ENCODE data around the gene TPMT. TPM values are rescaled to one million over a fixed set of nuclear protein-coding genes. Genes with fewer than 3 reads are reported as not detected.
A peak's percentile ranks its signal among the peaks of the same experiment; 100 is the strongest.

The TPMT gene
- total and polyA plus RNA-seq, 2 of the 13 experiments (the other 11 are each of a cell fraction or from before 2014, with no cell fraction given), result 11.1 to 22.8 TPM

DNA sequence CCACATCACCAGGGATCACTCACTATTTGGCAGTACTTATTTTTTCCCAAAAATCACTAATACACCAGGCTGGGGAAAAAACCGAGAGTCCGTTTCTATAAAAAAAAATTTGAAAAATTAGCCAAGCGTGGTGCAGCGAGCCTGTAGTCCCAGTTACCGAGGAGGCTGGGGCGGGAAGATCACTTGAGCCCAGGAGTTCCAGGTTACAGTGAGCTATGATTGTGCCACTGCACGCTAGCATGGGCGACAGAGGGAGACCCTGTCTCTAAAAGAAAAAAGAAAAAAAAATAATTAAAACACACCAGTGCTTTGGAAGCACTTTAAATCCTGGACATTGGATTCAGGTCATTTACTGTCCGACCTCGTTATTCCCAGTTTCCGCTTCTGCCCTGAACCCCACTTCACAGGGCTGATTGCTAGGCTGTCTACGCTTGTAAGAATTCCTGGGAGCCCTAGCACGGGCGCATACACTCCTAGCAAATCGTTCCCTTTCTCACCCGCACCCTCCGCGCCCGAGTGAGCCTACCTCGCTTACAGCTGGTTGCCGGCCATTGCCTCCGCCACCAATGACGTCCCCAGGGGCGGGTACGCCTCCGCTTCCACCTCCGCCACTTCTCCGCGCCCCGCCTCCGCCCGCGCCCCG is at the start of gene TPMT (continued):
- TF ChIP-seq ZNF704 (CRISPR knock-in tag; IDR thresholded peaks at IDR 0.05; ENCODE audit: borderline replicate concordance), result no peak
- peak; percentile 49; the same call in 1 of the 2 replicates for TF ChIP-seq ERF (CRISPR knock-in tag; IDR thresholded peaks at IDR 0.05)

GRCh38 chr6:18203786-18204185 is 48.9 kb upstream of the TPMT start:
- H3K27ac ChIP-seq (ENCODE audit: extremely low read length, insufficient read depth, low read length), result no peak overlapping the region
- DNase-seq (ENCODE audit: low spot score) (no peak), ATAC-seq (no peak), FAIRE-seq (no peak)
- peaks cover 4 to 5% of the 10 kb centered on the region in 2 experiments; a peak in 4 of 5 replicates for H3K36me3 ChIP-seq (replicated peaks in 1 of 2; ENCODE audit: control insufficient read depth in 1 of 2, insufficient read depth in 2 of 2, low read length in 2 of 2)
- no peak overlapping the region for H3K4me2 ChIP-seq (ENCODE audit: low read depth, low read length)
- intact Hi-C loops (cut with micrococcal nuclease; ENCODE audit: unreplicated experiment), result no loop called here
- H2AFZ ChIP-seq (ENCODE audit: low read length), result no peak overlapping the region
- H3K4me3 ChIP-seq (replicated peaks in 1 of 3; ENCODE audit: insufficient read depth in 1 of 3, low read depth in 2 of 3, low read length in 3 of 3), result no peak overlapping the region
- ChIA-PET CTCF (ENCODE audit: low intra/inter-chr PET ratio, low total read pairs) (no interaction called here), POLR2A (no interaction called here)
- H3K9ac ChIP-seq (ENCODE audit: insufficient read depth, low read depth, low read length), result no peak overlapping the region
- no peaks in the 10 kb centered on the region for H3K27me3 ChIP-seq (ENCODE audit: control insufficient read depth in 1 of 2, insufficient read depth in 2 of 2, low read length in 2 of 2)
- in situ Hi-C loops (cut with HindIII; ENCODE audit: extremely low pct_ligation_motif_present, low pct_unique_long_range_greater_than_20kb), result no loop called here
- no peaks in the 10 kb centered on the region for H4K20me1 ChIP-seq (ENCODE audit: insufficient read depth, low read length)
- no peaks in the 10 kb centered on the region for H3K9me3 ChIP-seq (ENCODE audit: low read length)
- no TSS peak for BruUV-seq (replicated peaks)
- 98% methylated on average over 6 of the region's 6 CpGs for WGBS (ENCODE audit: low lambda C conversion rate)
- H3K4me1 ChIP-seq (ENCODE audit: insufficient read depth, low read length), result no peaks in the 10 kb centered on the region
- no peaks in the 10 kb centered on the region for H3K79me2 ChIP-seq (ENCODE audit: insufficient read depth, low read length)
- TF ChIP-seq, protein P1, sequence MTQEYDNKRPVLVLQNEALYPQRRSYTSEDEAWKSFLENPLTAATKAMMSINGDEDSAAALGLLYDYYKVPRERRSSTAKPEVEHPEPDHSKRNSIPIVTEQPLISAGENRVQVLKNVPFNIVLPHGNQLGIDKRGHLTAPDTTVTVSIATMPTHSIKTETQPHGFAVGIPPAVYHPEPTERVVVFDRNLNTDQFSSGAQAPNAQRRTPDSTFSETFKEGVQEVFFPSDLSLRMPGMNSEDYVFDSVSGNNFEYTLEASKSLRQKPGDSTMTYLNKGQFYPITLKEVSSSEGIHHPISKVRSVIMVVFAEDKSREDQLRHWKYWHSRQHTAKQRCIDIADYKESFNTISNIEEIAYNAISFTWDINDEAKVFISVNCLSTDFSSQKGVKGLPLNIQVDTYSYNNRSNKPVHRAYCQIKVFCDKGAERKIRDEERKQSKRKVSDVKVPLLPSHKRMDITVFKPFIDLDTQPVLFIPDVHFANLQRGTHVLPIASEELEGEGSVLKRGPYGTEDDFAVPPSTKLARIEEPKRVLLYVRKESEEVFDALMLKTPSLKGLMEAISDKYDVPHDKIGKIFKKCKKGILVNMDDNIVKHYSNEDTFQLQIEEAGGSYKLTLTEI (CRISPR knock-in tag; conservative IDR thresholded peaks at IDR 0.05), result no peak
- TF ChIP-seq, protein P2, sequence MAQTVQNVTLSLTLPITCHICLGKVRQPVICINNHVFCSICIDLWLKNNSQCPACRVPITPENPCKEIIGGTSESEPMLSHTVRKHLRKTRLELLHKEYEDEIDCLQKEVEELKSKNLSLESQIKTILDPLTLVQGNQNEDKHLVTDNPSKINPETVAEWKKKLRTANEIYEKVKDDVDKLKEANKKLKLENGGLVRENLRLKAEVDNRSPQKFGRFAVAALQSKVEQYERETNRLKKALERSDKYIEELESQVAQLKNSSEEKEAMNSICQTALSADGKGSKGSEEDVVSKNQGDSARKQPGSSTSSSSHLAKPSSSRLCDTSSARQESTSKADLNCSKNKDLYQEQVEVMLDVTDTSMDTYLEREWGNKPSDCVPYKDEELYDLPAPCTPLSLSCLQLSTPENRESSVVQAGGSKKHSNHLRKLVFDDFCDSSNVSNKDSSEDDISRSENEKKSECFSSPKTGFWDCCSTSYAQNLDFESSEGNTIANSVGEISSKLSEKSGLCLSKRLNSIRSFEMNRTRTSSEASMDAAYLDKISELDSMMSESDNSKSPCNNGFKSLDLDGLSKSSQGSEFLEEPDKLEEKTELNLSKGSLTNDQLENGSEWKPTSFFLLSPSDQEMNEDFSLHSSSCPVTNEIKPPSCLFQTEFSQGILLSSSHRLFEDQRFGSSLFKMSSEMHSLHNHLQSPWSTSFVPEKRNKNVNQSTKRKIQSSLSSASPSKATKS (CRISPR knock-in tag; IDR thresholded peaks at IDR 0.05), result no peak
- TF ChIP-seq ZFP36L2 (CRISPR knock-in tag; IDR thresholded peaks at IDR 0.05), result no peak
- no peak for TF ChIP-seq ZNF160 (CRISPR knock-in tag; IDR thresholded peaks at IDR 0.05)
- TF ChIP-seq ATF7 (IDR thresholded peaks at IDR 0.05), result no peak
- no peak for TF ChIP-seq ATF7 (CRISPR knock-in tag; IDR thresholded peaks at IDR 0.05)
- no peak for TF ChIP-seq ZNF768 (CRISPR knock-in tag; IDR thresholded peaks at IDR 0.05)
- TF ChIP-seq REST (IDR thresholded peaks at IDR 0.05; ENCODE audit: borderline replicate concordance in 1 of 2, low read depth in 1 of 2, low read length in 2 of 2), result no peak
- no peak for TF ChIP-seq ZNF12 (CRISPR knock-in tag; IDR thresholded peaks at IDR 0.05)
- TF ChIP-seq NONO (IDR thresholded peaks at IDR 0.05), result no peak
- TF ChIP-seq NONO (CRISPR knock-in tag; conservative IDR thresholded peaks at IDR 0.05), result no peak
- TF ChIP-seq SNAPC2 (CRISPR knock-in tag; IDR thresholded peaks at IDR 0.05), result no peak
- no peak for TF ChIP-seq ZSCAN12 (CRISPR knock-in tag; IDR thresholded peaks at IDR 0.05)

Data from HepG2 (cell line).